Measurements from ENCODE around the gene EIF1AD. TPM values are rescaled to one million over a fixed set of nuclear protein-coding genes. Genes with fewer than 3 reads are reported as not detected.

The EIF1AD gene
- total and polyA plus RNA-seq, 9 of the 15 experiments (the other 6 are each of a cell fraction or from before 2014, with no cell fraction given): 50.1 to 98.8 (median 58.7) TPM

DNA sequence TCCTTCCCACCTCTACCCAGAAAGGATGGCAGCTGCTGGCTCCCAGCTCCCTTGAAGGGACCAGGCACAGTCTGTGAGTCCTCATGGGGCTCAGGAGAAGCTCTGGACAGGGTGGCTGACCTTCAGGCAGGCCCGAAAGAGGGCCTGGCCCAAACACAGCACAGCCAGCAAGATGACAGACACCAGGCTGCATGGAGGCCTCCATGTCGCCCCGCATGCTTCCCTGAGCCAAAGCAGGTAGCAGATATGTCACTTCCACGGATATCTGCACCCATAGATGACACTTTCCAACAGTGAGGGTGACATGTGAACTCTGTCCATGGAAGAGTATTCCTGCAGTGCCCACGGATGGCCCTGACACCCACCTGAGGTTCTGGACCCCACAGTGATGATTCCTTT is 18.4 kb downstream of the EIF1AD start:
- TF ChIP-seq ZNF57 (CRISPR knock-in tag; IDR thresholded peaks at IDR 0.05): no peak
- TF ChIP-seq RB1 (IDR thresholded peaks at IDR 0.05; ENCODE audit: low read depth): no peak
- TF ChIP-seq, protein P1, sequence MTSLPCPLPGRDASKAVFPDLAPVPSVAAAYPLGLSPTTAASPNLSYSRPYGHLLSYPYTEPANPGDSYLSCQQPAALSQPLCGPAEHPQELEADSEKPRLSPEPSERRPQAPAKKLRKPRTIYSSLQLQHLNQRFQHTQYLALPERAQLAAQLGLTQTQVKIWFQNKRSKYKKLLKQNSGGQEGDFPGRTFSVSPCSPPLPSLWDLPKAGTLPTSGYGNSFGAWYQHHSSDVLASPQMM (CRISPR knock-in tag; IDR thresholded peaks at IDR 0.05): no peak
- TF ChIP-seq, protein P2, sequence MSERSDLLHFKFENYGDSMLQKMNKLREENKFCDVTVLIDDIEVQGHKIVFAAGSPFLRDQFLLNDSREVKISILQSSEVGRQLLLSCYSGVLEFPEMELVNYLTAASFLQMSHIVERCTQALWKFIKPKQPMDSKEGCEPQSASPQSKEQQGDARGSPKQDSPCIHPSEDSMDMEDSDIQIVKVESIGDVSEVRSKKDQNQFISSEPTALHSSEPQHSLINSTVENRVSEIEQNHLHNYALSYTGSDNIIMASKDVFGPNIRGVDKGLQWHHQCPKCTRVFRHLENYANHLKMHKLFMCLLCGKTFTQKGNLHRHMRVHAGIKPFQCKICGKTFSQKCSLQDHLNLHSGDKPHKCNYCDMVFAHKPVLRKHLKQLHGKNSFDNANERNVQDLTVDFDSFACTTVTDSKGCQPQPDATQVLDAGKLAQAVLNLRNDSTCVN (CRISPR knock-in tag; IDR thresholded peaks at IDR 0.05): no peak
- no peak for TF ChIP-seq CBFB (CRISPR knock-in tag; IDR thresholded peaks at IDR 0.05)
- no peak for TF ChIP-seq MAFK (IDR thresholded peaks at IDR 0.05; ENCODE audit: low read length)
- TF ChIP-seq, protein P3, sequence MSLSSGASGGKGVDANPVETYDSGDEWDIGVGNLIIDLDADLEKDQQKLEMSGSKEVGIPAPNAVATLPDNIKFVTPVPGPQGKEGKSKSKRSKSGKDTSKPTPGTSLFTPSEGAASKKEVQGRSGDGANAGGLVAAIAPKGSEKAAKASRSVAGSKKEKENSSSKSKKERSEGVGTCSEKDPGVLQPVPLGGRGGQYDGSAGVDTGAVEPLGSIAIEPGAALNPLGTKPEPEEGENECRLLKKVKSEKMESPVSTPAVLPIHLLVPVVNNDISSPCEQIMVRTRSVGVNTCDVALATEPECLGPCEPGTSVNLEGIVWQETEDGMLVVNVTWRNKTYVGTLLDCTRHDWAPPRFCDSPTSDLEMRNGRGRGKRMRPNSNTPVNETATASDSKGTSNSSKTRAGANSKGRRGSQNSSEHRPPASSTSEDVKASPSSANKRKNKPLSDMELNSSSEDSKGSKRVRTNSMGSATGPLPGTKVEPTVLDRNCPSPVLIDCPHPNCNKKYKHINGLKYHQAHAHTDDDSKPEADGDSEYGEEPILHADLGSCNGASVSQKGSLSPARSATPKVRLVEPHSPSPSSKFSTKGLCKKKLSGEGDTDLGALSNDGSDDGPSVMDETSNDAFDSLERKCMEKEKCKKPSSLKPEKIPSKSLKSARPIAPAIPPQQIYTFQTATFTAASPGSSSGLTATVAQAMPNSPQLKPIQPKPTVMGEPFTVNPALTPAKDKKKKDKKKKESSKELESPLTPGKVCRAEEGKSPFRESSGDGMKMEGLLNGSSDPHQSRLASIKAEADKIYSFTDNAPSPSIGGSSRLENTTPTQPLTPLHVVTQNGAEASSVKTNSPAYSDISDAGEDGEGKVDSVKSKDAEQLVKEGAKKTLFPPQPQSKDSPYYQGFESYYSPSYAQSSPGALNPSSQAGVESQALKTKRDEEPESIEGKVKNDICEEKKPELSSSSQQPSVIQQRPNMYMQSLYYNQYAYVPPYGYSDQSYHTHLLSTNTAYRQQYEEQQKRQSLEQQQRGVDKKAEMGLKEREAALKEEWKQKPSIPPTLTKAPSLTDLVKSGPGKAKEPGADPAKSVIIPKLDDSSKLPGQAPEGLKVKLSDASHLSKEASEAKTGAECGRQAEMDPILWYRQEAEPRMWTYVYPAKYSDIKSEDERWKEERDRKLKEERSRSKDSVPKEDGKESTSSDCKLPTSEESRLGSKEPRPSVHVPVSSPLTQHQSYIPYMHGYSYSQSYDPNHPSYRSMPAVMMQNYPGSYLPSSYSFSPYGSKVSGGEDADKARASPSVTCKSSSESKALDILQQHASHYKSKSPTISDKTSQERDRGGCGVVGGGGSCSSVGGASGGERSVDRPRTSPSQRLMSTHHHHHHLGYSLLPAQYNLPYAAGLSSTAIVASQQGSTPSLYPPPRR (CRISPR knock-in tag; IDR thresholded peaks at IDR 0.05; ENCODE audit: borderline replicate concordance): no peak
- no peak for TF ChIP-seq XRCC5 (IDR thresholded peaks at IDR 0.05; ENCODE audit: low read depth, low read length)
- no peak for TF ChIP-seq TGIF2 (CRISPR knock-in tag; IDR thresholded peaks at IDR 0.05)
- TF ChIP-seq, protein P4, sequence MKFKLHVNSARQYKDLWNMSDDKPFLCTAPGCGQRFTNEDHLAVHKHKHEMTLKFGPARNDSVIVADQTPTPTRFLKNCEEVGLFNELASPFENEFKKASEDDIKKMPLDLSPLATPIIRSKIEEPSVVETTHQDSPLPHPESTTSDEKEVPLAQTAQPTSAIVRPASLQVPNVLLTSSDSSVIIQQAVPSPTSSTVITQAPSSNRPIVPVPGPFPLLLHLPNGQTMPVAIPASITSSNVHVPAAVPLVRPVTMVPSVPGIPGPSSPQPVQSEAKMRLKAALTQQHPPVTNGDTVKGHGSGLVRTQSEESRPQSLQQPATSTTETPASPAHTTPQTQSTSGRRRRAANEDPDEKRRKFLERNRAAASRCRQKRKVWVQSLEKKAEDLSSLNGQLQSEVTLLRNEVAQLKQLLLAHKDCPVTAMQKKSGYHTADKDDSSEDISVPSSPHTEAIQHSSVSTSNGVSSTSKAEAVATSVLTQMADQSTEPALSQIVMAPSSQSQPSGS (CRISPR knock-in tag; IDR thresholded peaks at IDR 0.05): no peak
- Histone ChIP-seq H2AFZ (ENCODE audit: low read depth, low read length) (no peak overlapping the region), H3K9ac (ENCODE audit: insufficient read depth in 1 of 2, low read depth in 2 of 2, low read length in 2 of 2) (peak overlapping the region in 1 of 2 experiments; percentile 53; a peak in 2 of 4 replicates), H3K9me3 (replicated peaks; ENCODE audit: control insufficient read depth, insufficient read depth, low read depth, low read length) (no peaks in the 10 kb centered on the region), H3K9me1 (ENCODE audit: control insufficient read depth, insufficient read depth, low read length) (no peaks in the 10 kb centered on the region), H3K4me1 (replicated peaks in 1 of 2; ENCODE audit: control insufficient read depth in 2 of 2, insufficient read depth in 2 of 2, low read length in 2 of 2) (peaks cover 0 to 15% of the 10 kb centered on the region in 2 experiments; a peak in 1 of 5 replicates), H3K4me3 (no peak overlapping the region), H3K4me2 (ENCODE audit: insufficient read depth, low read length) (no peak overlapping the region), H3K27ac (ENCODE audit: extremely low read depth, low read depth, low read length) (no peak overlapping the region; the same call in 2 of the 3 replicates), H3K27me3 (ENCODE audit: control insufficient read depth in 2 of 2, insufficient read depth in 2 of 2, low read length in 2 of 2) (no peaks in the 10 kb centered on the region), H3K79me2 (ENCODE audit: control insufficient read depth, insufficient read depth, low read length) (no peaks in the 10 kb centered on the region), H4K20me1 (replicated peaks; ENCODE audit: control insufficient read depth, insufficient read depth, low read length) (no peaks in the 10 kb centered on the region), H3K36me3 (ENCODE audit: control insufficient read depth, insufficient read depth, low read length) (peaks cover 10% of the 10 kb centered on the region; the same call in 2 of the 3 replicates)
- 56% methylated on average over 5 of the region's 5 CpGs for WGBS (ENCODE audit: insufficient coverage, low coverage, missing lambda C conversion rate)
- ATAC-seq (no peak), FAIRE-seq (no peak), DNase-seq (ENCODE audit: extremely low read depth in 1 of 4, low spot score in 3 of 4) (no peak)
- intact Hi-C loops (cut with micrococcal nuclease) (loop anchor here (10.0 kb wide), 1 partner anchor 199 kb away; the partner anchor contains the start of genes AP5B1 and OVOL1), in situ Hi-C loops (cut with MboI) (no loop called here)
- CTCF ChIA-PET (ENCODE audit: low intra/inter-chr PET ratio): no interaction called here
- BruUV-seq (replicated peaks): no TSS peak
- POLR2A ChIA-PET: interaction anchor here (0.6 to 1.4 kb wide), 3 partner anchors 39 to 93 kb away, joined by 3 to 5 read pairs (median 4); partner anchors contain the start of gene CCDC85B

All from K562 (cell line).